Activated CD8-positive, alpha-beta memory T cell treated with anti-CD3 and anti-CD28 coated beads, Interleukin-2, amount 10 ng/mL, durations not matched to agents 7 days and 5 days (primary cell): ENCODE data around the gene CADPS2. TPM values are rescaled to one million over a fixed set of nuclear protein-coding genes. Genes with fewer than 3 reads are reported as not detected.
"Not testable (repeated sequence)": the region's sequence is repeated elsewhere in the genome, so short reads cannot be mapped to it uniquely, and the experiment has no call there.

ENCODE experiments used
- ATAC-seq: fragments of 150-1000 bp; cut with Tn5 transposase; one replicate; pipeline ENCODE4 v1.10.0; 2021; ENCODE audit warnings: moderate library complexity
- CTCF ChIA-PET: fragments of 350-600 bp; sonication (Branson Sonifier 250); formaldehyde crosslinking; loops from one replicate; lab custom pipeline; 2021; ENCODE audit warnings: antibody characterized with exemption; lab: Charles Lee
- DNase-seq: peaks from one replicate; pipeline ENCODE4 v3.0.0-alpha.2; 2020
- H3K27ac Mint-ChIP-seq: one replicate; pipeline ENCODE4 v1.8.0; 2021; ENCODE audit warnings: mild to moderate bottlenecking, mixed read lengths
- H3K27me3 Mint-ChIP-seq: one replicate; pipeline ENCODE4 v1.8.0; 2021; ENCODE audit warnings: mixed read lengths
- H3K36me3 Mint-ChIP-seq: one replicate; pipeline ENCODE4 v1.8.0; 2021; ENCODE audit warnings: mild to moderate bottlenecking, mixed read lengths
- H3K4me1 Mint-ChIP-seq: one replicate; pipeline ENCODE4 v1.8.0; 2021; ENCODE audit warnings: mixed read lengths
- H3K4me3 Mint-ChIP-seq: one replicate; pipeline ENCODE4 v1.8.0; 2021; ENCODE audit warnings: mild to moderate bottlenecking, moderate library complexity, mixed read lengths
- H3K9me3 Mint-ChIP-seq: one replicate; pipeline ENCODE4 v1.8.0; 2022; ENCODE audit warnings: low read depth, mixed read lengths
- total RNA-seq, 2 experiments: library from RNA; stranded (reverse); gene quantifications; one replicate each; pipeline ENCODE4 v1.2.3, GENCODE V29; 2021

The CADPS2 gene
- total RNA-seq, 2 experiments from 2014 or later, result not detected

DNA sequence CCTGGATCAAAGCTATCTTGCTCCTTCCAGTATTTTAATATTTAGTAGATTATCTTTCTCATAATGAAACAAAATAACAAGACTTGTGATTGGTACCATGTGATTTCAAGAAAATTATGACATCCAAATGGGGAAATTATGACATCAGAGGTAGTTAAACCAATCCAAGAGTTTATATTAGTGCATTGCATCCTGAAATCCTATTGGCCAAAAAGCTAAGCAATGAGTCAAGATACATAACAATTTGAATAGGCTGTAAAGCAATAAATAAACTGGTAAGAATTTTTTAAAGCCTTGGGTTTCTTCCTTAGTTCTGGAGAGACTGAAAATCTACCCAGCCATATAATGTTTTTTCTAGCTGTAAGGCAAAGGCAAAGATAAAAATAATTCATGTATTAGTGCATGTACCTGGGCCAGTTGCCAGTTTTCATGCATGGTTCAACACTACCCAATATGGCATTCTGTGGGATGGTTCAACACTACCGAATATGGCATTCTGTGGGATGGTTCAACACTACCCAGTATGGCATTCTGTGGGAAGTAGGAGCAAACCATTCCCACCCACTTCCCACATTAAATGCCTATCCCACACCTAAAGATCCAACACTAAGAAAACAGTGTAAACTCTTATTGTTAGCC lies 183.3 kb downstream of the CADPS2 start, which contains the start of gene RNF148:
Gene RNF148, minus strand, starts transcription at position 51 of the 639 bp plus-strand sequence. CDS start 172 bp downstream, outside the sequence.
- Mint-ChIP-seq H3K27ac (no peak within 1 kb of the TSS), H3K36me3 (no peaks in the 10 kb centered on the region), H3K4me1 (no peaks in the 10 kb centered on the region), H3K27me3 (no peaks in the 10 kb centered on the region), H3K4me3 (no peak within 1 kb of the TSS), H3K9me3 (peaks cover 6% of the 10 kb centered on the region)
- ATAC-seq, result no peak
- no peak for DNase-seq
- CTCF ChIA-PET, result no interaction called here

- Mint-ChIP-seq H3K27ac (no peak within 1 kb of the TSS), H3K9me3 (peaks cover 7% of the 10 kb centered on the region)
Measured at GRCh38 chr7:122699017-122699416, 187.2 kb downstream of the CADPS2 start, which contains the start of gene RNF133. Gene RNF133, minus strand, starts transcription at chr7:122699117. Its CDS starts 199 bp downstream, at chr7:122698918.

DNA sequence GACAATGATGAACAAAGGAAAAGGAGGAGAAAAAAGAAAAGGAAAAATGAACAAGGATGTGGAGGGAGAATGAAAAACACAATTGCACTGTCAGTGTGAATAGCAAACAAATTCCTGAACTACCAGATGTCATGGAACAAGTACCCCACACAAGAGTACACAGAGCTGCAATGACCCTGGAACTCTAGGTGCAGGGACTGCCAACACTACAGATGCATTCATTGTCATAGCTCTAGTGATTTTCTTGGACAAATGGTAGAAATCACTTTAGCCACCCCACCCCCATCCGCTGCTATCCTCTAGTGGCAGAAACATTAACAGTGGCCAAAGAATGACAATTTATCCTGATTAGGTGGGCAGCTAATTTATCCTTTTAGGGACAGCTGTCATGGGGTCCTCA lies 190.4 kb downstream of the CADPS2 start:
- Mint-ChIP-seq H3K4me1 (no peaks in the 10 kb centered on the region), H3K27ac (no peak overlapping the region), H3K4me3 (no peak overlapping the region), H3K27me3 (no peaks in the 10 kb centered on the region), H3K36me3 (no peaks in the 10 kb centered on the region), H3K9me3 (peaks cover 9% of the 10 kb centered on the region)
- DNase-seq (no peak), ATAC-seq (no peak)
- CTCF ChIA-PET, result no interaction called here

More at GRCh38 chr7:122699017-122699416, 187.2 kb downstream of the CADPS2 start, which contains the start of gene RNF133:
- H3K27me3 Mint-ChIP-seq, result no peaks in the 10 kb centered on the region
- no peaks in the 10 kb centered on the region for H3K36me3 Mint-ChIP-seq
- no peaks in the 10 kb centered on the region for H3K4me1 Mint-ChIP-seq
- DNase-seq, result no peak
- ATAC-seq, result no peak
- no peak within 1 kb of the TSS for H3K4me3 Mint-ChIP-seq
- CTCF ChIA-PET, result no interaction called here

DNA sequence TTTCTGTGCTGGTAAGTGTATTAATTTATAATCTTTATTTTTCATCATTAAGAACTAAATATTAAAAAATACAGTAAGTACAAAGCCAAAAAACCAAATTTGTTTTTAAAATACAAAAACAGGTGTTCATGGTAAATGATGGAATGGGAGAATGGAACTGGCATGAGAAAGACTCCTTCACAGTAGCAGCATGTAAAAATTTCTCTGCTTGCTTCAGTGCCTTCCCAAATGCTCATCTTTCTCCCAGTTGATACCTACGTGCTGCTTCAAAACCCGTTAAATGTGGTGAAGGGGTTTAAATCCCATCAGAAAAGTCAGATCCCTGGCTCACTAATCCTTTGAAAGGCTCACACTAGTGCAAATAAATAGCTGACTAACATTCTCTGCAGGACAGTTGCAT lies 191.6 kb downstream of the CADPS2 start:
- no peak overlapping the region for H3K4me3 Mint-ChIP-seq
- no peaks in the 10 kb centered on the region for H3K27me3 Mint-ChIP-seq
- no peak for ATAC-seq
- no peaks in the 10 kb centered on the region for H3K4me1 Mint-ChIP-seq
- peaks cover 9% of the 10 kb centered on the region for H3K9me3 Mint-ChIP-seq
- DNase-seq, result no peak
- H3K36me3 Mint-ChIP-seq, result no peaks in the 10 kb centered on the region
- no peak overlapping the region for H3K27ac Mint-ChIP-seq
- CTCF ChIA-PET, result no interaction called here

- Mint-ChIP-seq H3K27me3 (no peaks in the 10 kb centered on the region), H3K36me3 (no peaks in the 10 kb centered on the region), H3K4me3 (no peak overlapping the region), H3K4me1 (no peaks in the 10 kb centered on the region), H3K27ac (no peak overlapping the region), H3K9me3 (peaks cover 9% of the 10 kb centered on the region)
- ATAC-seq, result no peak
- no peak for DNase-seq
- CTCF ChIA-PET, result no interaction called here
Measured at GRCh38 chr7:122692769-122693309, 193.4 kb downstream of the CADPS2 start.

DNA sequence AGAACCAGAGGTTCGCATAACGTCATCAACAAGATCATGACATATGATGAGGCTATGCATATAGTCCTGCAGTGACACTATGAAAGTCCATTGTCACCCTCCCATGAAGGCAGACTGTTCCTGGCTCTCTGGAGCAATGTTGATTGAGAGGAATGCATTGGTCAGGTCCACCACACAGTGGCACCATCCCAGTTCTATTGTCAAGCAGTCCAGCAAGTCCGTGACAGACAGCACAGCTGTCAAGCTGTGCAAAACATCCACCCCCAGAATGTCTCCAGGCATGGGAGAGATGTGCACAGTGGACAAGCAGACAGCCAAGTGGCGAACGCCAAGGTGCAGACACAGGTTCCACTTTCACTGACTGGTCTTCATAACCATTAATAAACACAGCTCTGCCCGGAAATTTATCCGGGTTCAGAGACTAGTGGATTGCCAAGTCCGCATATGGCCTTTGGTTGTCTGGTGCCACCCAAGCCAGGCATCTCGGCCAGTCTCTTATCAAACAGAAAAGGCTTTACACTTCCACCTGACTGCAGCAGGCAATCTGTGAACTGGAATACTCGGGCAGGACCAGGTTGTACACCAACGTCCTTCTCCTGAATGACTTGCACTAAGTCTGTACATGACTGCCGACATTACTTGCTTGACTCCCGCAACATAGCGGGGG lies 194.6 kb downstream of the CADPS2 start:
- Mint-ChIP-seq H3K4me3 (no peak overlapping the region), H3K27me3 (no peaks in the 10 kb centered on the region), H3K36me3 (no peaks in the 10 kb centered on the region), H3K27ac (no peak overlapping the region), H3K4me1 (no peaks in the 10 kb centered on the region), H3K9me3 (peaks cover 9% of the 10 kb centered on the region)
- CTCF ChIA-PET, result no interaction called here
- ATAC-seq, result no peak
- DNase-seq, result no peak

- CTCF ChIA-PET, result no interaction called here
- H3K4me3 Mint-ChIP-seq, result no peak overlapping the region
- no peaks in the 10 kb centered on the region for H3K36me3 Mint-ChIP-seq
- peaks cover 9% of the 10 kb centered on the region for H3K9me3 Mint-ChIP-seq
- no peak overlapping the region for H3K27ac Mint-ChIP-seq
- ATAC-seq (no peak), DNase-seq (no peak)
- H3K27me3 Mint-ChIP-seq, result no peaks in the 10 kb centered on the region
- no peaks in the 10 kb centered on the region for H3K4me1 Mint-ChIP-seq
Measured at GRCh38 chr7:122689346-122690109, 196.7 kb downstream of the CADPS2 start.

DNA sequence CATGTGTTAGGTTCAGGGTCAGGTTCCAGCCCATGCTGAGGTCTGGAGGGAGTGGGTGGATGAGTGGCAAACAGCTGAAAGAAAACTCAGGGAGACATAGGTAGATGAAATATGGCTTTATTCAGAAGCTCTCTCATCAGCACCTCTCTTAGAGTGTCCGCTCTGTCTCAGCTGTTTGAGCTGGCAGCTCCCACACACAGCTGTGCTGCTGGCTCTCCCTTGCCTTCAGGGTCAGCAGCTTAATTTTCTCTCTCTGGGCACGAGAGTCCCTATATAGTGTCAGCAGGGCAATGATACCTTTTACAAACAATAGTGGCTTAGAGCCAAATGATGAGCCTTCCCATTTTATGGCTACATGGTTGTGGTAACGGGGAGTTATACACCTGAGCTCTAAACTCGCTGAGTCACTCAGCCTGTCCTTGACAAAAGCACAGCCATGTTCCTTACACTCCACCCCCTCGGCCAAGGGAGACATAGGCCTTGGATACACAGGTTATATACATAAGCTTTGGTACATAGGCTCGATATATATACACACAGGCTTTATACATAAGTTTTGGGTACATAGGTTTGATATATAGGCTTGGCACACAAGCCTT lies 197.8 kb downstream of the CADPS2 start:
- Mint-ChIP-seq H3K36me3 (no peaks in the 10 kb centered on the region), H3K27me3 (no peaks in the 10 kb centered on the region), H3K9me3 (peaks cover 5% of the 10 kb centered on the region), H3K4me1 (no peaks in the 10 kb centered on the region), H3K4me3 (no peak overlapping the region), H3K27ac (no peak overlapping the region)
- ATAC-seq (no peak), DNase-seq (no peak)
- CTCF ChIA-PET, result no interaction called here

DNA sequence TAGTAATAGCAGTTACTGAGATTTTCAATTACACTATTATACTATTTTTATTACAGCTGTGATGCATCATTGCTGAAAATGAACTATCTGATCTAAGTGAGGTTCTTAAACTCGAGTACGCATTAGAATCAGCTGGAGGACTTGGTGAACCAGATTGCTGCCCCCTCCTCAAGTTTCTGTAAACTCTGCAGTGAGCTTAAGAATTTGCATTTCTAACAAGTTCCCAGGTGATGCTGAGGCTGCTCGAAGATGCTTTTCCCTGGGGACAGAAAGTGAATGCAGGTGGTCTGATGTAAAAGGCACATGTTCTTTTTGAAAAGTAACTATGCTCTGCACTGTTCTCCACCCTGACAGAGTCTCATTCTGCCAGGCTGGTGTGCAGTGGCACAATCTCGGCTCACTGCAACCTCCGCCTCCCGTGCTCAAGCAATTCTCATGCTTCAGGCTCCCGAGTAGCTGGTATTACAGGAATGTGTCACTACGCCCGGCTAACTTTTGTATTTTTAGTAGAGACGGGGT lies 199.8 kb downstream of the CADPS2 start:
- H3K36me3 Mint-ChIP-seq, result no peaks in the 10 kb centered on the region
- DNase-seq (no peak), ATAC-seq (no peak)
- H3K4me3 Mint-ChIP-seq, result no peak overlapping the region
- no peaks in the 10 kb centered on the region for H3K9me3 Mint-ChIP-seq
- H3K4me1 Mint-ChIP-seq, result no peaks in the 10 kb centered on the region
- CTCF ChIA-PET, result no interaction called here
- no peak overlapping the region for H3K27ac Mint-ChIP-seq
- H3K27me3 Mint-ChIP-seq, result no peaks in the 10 kb centered on the region

GRCh38 chr7:122684504-122684903 lies 201.8 kb downstream of the CADPS2 start:
- CTCF ChIA-PET, result no interaction called here
- Mint-ChIP-seq H3K4me1 (no peaks in the 10 kb centered on the region), H3K27ac (no peak overlapping the region), H3K36me3 (no peaks in the 10 kb centered on the region), H3K27me3 (no peaks in the 10 kb centered on the region), H3K4me3 (no peak overlapping the region), H3K9me3 (no peaks in the 10 kb centered on the region)
- no peak for ATAC-seq
- no peak for DNase-seq

DNA sequence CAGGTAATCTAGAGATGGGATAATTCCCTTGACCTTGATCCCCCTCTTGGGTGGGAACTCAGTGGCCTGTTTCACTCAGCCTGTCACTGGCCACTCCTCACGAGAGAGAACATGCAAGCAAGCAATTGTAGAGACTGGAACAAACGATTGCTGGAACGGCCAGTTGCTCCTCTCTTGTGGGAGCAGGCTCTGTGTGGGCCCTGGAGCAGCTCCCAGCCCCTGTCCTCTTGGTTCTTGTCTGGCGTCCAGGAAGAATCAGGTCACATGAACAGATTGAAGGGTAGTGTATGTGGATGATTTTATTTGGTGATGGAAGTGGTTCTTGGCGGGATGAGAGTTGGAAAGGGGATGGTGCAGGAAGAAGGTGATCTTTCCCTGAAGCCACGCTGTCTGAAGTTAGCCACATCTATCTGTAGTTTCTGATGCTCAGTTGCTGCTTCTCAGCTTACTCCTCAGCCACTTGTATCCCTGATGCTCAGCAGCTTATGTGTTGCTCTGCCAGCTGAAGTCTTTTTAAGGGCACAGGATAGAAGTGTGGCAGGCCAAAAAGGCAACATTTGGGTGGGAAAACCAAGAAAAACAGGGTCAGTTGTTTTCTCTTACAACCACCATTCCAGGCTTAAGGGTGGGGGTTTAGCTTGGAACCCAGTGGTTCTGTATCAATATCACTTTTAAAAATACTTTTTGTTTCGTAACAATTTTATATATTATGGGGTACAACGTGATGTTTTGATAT lies 203.3 kb downstream of the CADPS2 start:
- no peak overlapping the region for H3K27ac Mint-ChIP-seq
- CTCF ChIA-PET, result no interaction called here
- ATAC-seq (no peak), DNase-seq (no peak)
- H3K4me1 Mint-ChIP-seq, result no peaks in the 10 kb centered on the region
- no peaks in the 10 kb centered on the region for H3K36me3 Mint-ChIP-seq
- no peak overlapping the region for H3K4me3 Mint-ChIP-seq
- peaks cover 2% of the 10 kb centered on the region for H3K9me3 Mint-ChIP-seq
- no peaks in the 10 kb centered on the region for H3K27me3 Mint-ChIP-seq

DNA sequence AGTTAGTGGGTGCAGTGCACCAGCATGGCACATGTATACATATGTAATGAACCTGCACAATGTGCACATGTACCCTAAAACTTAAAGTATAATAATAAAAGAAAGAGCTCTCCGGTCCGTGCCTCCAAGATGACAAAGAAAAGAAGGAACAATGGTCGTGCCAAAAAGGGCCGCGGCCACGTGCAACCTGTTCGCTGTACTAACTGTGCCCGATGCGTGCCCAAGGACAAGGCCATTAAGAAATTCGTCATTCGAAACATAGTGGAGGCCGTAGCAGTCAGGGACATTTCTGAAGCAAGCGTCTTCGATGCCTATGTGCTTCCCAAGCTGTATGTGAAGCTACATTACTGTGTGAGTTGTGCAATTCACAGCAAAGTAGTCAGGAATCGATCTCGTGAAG lies 205.1 kb downstream of the CADPS2 start:
- H3K9me3 Mint-ChIP-seq, ATAC-seq, H3K4me3 Mint-ChIP-seq, H3K27me3 Mint-ChIP-seq, H3K36me3 Mint-ChIP-seq, DNase-seq, CTCF ChIA-PET, H3K4me1 Mint-ChIP-seq, H3K27ac Mint-ChIP-seq: not testable (repeated sequence)
